Neutrophil (primary cell): ENCODE measurements around the gene SPAG5.

Experiments used
- H3K27ac ChIP-seq: fragments of 200-600 bp; sonication (generic); 2 replicates; pipeline ENCODE4 v1.5.1; 2016; ENCODE audit warnings: mild to moderate bottlenecking, moderate library complexity
- H3K27me3 ChIP-seq: fragments of 200-600 bp; sonication (generic); 2 replicates; pipeline ENCODE4 v1.6.0; 2016; ENCODE audit warnings: mild to moderate bottlenecking
- H3K36me3 ChIP-seq: fragments of 200-600 bp; sonication (generic); 2 replicates; pipeline ENCODE4 v1.5.1; 2017
- H3K4me1 ChIP-seq, 2 experiments: fragments of 200-600 bp in 1 of 2; sonication (generic) in 1 of 2; 1 replicate in 1 of 2; 2 replicates in 1 of 2; pipeline versions ENCODE4 v1.5.1 to v1.6.1; 2013 to 2016; ENCODE audit warnings: low read depth in 1 of 2, low read length in 1 of 2, mild to moderate bottlenecking in 1 of 2, moderate library complexity in 1 of 2; ENCODE audit not compliant: control insufficient read depth in 1 of 2, insufficient read depth in 1 of 2
- H3K4me3 ChIP-seq, 2 experiments: fragments of 200-600 bp in 1 of 2; sonication (generic) in 1 of 2; 1 replicate in 1 of 2; 2 replicates in 1 of 2; pipeline ENCODE4 v1.5.1; 2013 to 2016; ENCODE audit warnings: low read depth in 1 of 2, low read length in 1 of 2, mild to moderate bottlenecking in 1 of 2, moderate library complexity in 1 of 2
- H3K9me3 ChIP-seq: fragments of 200-600 bp; sonication (generic); 2 replicates; pipeline ENCODE4 v1.5.1; 2016
- TF ChIP-seq, protein P1 (sequence below): fragments of 200-600 bp; sonication (generic); IDR thresholded peaks from 2 replicates; pipeline ENCODE4 v1.5.1; 2016; ENCODE audit warnings: antibody characterized with exemption

The SPAG5 gene

DNA sequence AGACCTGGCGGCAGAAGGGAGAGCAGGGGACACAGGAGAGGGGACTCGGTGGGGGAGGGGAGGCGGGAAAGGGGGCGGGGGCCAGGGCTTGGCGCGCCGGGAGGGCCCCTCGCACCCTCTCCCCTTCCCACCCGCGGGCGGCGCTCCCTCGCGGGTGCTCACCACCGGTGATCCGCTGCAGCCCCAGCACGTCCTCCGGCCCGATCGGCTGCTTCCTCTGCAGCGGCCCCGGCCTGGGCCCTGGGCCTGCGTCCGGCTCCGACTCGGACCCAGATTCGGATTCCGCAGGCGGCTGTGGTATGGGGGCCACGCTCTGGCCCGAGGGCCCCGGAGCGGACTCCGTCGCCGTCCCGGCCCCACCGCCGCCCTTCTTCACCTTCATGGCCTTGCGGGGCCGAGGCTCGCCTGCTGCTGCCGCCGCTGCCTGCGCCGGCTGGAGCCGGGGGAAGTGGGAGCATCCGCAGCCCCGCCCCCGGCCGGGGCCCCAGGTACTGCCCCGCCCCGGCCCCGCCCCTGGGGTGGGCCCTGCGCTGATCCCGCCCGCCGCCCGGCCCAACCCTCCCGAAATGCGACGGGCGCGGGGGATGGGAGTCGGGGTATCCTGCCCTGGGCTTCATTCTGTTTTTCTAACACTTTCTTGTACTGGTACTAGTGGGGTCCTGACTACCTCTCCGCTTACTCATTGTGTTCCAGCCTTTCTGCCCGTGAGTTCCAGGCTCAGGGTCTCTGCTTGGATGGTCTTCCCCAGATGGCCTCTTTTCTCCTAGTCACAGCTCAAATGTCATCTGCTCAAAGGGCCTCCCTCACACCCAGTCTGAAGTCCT is 46.4 kb downstream of the SPAG5 start, which contains the start of gene UNC119:
UNC119 (minus strand) TSS at position 449 of the 824 bp plus-strand sequence; CDS start at position 382, 67 bp downstream.
- Histone ChIP-seq H3K27me3 (no peaks in the 10 kb centered on the region), H3K4me1 (peaks cover 49 to 55% of the 10 kb centered on the region in 2 experiments), H3K27ac (peak within 1 kb of the TSS; percentile 86), H3K4me3 (peak within 1 kb of the TSS; percentile 74 to 99), H3K9me3 (no peaks in the 10 kb centered on the region), H3K36me3 (peaks cover 46% of the 10 kb centered on the region)
- TF ChIP-seq, protein P1, sequence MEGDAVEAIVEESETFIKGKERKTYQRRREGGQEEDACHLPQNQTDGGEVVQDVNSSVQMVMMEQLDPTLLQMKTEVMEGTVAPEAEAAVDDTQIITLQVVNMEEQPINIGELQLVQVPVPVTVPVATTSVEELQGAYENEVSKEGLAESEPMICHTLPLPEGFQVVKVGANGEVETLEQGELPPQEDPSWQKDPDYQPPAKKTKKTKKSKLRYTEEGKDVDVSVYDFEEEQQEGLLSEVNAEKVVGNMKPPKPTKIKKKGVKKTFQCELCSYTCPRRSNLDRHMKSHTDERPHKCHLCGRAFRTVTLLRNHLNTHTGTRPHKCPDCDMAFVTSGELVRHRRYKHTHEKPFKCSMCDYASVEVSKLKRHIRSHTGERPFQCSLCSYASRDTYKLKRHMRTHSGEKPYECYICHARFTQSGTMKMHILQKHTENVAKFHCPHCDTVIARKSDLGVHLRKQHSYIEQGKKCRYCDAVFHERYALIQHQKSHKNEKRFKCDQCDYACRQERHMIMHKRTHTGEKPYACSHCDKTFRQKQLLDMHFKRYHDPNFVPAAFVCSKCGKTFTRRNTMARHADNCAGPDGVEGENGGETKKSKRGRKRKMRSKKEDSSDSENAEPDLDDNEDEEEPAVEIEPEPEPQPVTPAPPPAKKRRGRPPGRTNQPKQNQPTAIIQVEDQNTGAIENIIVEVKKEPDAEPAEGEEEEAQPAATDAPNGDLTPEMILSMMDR = peak; percentile 30

DNA sequence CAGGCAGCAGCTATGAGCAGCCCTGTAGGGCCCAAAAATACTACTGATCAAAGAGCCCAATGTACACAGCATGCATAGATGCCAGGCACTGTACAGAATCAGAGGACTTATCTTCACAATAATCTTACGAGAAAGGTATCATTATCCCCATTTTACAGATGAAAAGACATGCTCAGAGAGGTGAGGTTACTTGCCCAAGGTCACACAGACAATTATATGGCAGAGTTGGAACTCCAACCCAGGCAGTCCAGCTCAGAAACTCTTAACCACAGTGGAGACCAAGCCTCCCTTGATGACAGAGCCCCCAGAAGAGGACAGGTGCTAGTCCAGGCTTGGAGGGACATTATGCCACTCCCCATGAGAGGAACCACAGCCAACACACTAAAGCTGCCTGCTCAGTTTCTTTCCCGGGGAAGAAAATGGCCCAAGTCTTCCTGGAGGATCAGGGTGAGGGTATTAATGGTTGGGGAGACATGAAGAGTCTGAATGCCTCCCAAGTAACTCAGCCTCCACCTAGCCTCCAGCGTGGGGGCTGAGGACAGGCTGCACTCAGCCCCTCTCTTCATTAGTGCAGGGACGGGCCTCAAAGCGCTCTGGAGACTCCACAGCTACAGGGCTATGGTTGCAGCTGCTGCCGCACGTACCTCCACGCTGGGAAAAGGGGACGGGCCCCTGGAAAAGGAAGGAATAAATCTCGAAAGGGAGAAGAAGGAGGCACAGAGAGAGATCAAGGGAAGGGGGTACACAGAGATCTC is 47.2 kb downstream of the SPAG5 start:
- H3K27ac ChIP-seq = peak overlapping the region; percentile 86
- TF ChIP-seq, protein P1 = no peak
- H3K4me1 ChIP-seq = peaks cover 57 to 63% of the 10 kb centered on the region in 2 experiments
- peaks cover 46% of the 10 kb centered on the region for H3K36me3 ChIP-seq
- peak overlapping the region; percentile 74 to 99 for H3K4me3 ChIP-seq
- H3K27me3 ChIP-seq = no peaks in the 10 kb centered on the region
- H3K9me3 ChIP-seq = no peaks in the 10 kb centered on the region

DNA sequence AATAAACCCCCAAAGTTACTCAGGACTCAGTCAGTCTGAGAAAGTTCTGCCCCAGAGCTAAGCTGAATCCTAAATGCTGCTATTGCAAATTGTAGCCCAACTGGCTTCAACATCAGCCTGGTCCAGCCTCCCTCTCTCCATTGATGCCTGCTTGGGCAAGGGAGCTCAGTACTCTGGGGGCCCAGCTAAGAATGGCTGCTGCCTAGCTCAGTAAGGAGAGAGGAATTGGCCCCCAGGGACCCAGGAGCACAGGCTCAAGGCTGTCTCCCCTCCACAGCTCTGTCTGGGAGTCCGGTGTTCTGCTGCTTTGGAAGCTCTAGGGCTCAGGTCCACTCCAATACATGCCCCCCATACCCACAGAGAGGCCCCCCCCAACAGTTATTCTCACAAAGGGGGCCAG is 48.0 kb downstream of the SPAG5 start:
- peak overlapping the region; percentile 86 for H3K27ac ChIP-seq

DNA sequence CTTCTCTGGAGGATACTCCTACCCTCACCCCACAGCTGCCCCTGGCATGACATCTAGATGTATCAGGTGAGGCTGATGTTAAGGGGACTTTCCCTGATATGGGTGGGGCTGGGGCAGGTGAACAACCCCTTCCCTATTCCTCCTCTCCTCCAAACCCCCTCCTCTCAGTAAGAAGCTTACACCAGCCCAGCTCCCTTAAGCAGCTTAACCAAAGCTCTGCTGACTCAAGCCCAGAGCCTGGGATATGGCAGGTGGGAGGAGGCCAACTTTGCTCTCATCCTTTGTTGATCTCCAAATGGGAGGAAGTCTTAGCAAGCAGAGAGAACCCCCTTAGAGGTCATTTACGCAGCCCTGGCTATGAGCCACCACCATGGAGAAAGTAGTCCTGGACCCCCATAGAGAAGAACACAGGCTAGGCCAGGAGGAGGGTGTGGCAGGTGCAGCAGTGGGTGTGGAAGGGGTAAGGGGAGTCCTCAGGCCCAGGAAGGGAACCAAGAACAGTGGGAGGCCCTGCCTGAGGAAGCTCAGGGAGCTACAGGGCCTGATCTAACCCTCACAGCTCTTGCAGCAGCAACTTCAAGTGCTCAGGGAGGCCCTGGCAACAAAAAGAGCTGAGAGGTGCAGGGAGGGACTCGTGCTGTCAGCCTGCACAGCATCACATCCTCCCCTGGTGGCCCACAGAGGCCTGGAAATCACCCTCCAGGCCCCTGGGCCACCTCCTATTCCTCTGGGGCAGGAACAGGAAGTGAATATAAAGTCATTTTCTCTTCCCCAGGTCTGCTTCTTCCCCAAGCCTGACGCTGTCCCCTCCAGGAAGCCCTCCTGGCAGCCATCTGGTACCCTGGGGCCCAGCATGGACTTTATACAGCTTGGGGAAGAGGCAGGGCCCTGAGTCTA is 49.3 kb downstream of the SPAG5 start:
- Histone ChIP-seq H3K27ac (peak overlapping the region; percentile 95), H3K4me3 (peak overlapping the region; percentile 44 to 74), H3K9me3 (no peaks in the 10 kb centered on the region), H3K36me3 (peaks cover 34% of the 10 kb centered on the region), H3K4me1 (peaks cover 59 to 66% of the 10 kb centered on the region in 2 experiments), H3K27me3 (no peaks in the 10 kb centered on the region)
- TF ChIP-seq, protein P1 = no peak

More for the DNA sequence above, 48.0 kb downstream of the SPAG5 start:
- TF ChIP-seq, protein P1 = no peak
- Histone ChIP-seq H3K9me3 (no peaks in the 10 kb centered on the region), H3K36me3 (peaks cover 46% of the 10 kb centered on the region), H3K4me3 (peak overlapping the region; percentile 74 to 99), H3K27me3 (no peaks in the 10 kb centered on the region), H3K4me1 (peaks cover 59 to 66% of the 10 kb centered on the region in 2 experiments)
